GM19240 (cell line): ENCODE results near the gene MTF1.
A peak's percentile ranks its signal among the peaks of the same experiment; 100 is the strongest.
"Not testable (repeated sequence)": the region's sequence is repeated elsewhere in the genome, so short reads cannot be mapped to it uniquely, and the experiment has no call there.

Experiments
- DNase-seq: peaks from one replicate; pipeline ENCODE4 v3.0.0; 2011; ENCODE audit warnings: low spot score; ENCODE audit not compliant: insufficient read length

Gene MTF1

GRCh38 chr1:37859507-37860345, at the start of gene MTF1:
Gene MTF1, minus strand, starts transcription at chr1:37859592. Its CDS starts 1,934 bp downstream, at chr1:37857658.
- peak; percentile 97 for DNase-seq

GRCh38 chr1:37908531-37908930, 49.1 kb upstream of the MTF1 start:
- not testable (repeated sequence) for DNase-seq

GRCh38 chr1:37907416-37908125, 48.2 kb upstream of the MTF1 start:
- not testable (repeated sequence) for DNase-seq

GRCh38 chr1:37906591-37906990, 47.2 kb upstream of the MTF1 start:
- not testable (repeated sequence) for DNase-seq

GRCh38 chr1:37905727-37906126, 46.3 kb upstream of the MTF1 start:
- no peak for DNase-seq

- not testable (repeated sequence) for DNase-seq
Observed at GRCh38 chr1:37903921-37904320, 44.5 kb upstream of the MTF1 start.

GRCh38 chr1:37902983-37903382, 43.6 kb upstream of the MTF1 start:
- no peak for DNase-seq

- no peak for DNase-seq
Observed at GRCh38 chr1:37901893-37902225, 42.5 kb upstream of the MTF1 start.

- DNase-seq, result peak; percentile 33
Observed at GRCh38 chr1:37901191-37901892, 42.0 kb upstream of the MTF1 start.

GRCh38 chr1:37897563-37897962, 38.2 kb upstream of the MTF1 start:
- DNase-seq, result not testable (repeated sequence)

GRCh38 chr1:37893673-37894072, 34.3 kb upstream of the MTF1 start:
- DNase-seq, result no peak

- no peak for DNase-seq
Observed at GRCh38 chr1:37892151-37893047, 33.0 kb upstream of the MTF1 start.

- DNase-seq, result peak; percentile 21
Observed at GRCh38 chr1:37890378-37891014, 31.1 kb upstream of the MTF1 start.

- no peak for DNase-seq
Observed at GRCh38 chr1:37888022-37888700, 28.8 kb upstream of the MTF1 start.

GRCh38 chr1:37884145-37884544, 24.8 kb upstream of the MTF1 start:
- no peak for DNase-seq

- no peak for DNase-seq
Observed at GRCh38 chr1:37883671-37884070, 24.3 kb upstream of the MTF1 start.

- no peak for DNase-seq
Observed at GRCh38 chr1:37879865-37880264, 20.5 kb upstream of the MTF1 start.

GRCh38 chr1:37878071-37878470, 18.7 kb upstream of the MTF1 start:
- DNase-seq, result no peak

GRCh38 chr1:37875833-37876232, 16.4 kb upstream of the MTF1 start:
- no peak for DNase-seq

GRCh38 chr1:37872692-37873091, 13.3 kb upstream of the MTF1 start:
- no peak for DNase-seq
